ENCODE data around the gene OSGEPL1.
A peak's percentile ranks its signal among the peaks of the same experiment; 100 is the strongest.
"Not testable (repeated sequence)": the region's sequence is repeated elsewhere in the genome, so short reads cannot be mapped to it uniquely, and the experiment has no call there.

OSGEPL1 gene

GRCh38 chr2:189762229-189762550, 402 bp downstream of the OSGEPL1 start:
- TF ChIP-seq Cebpa-rat (IDR thresholded peaks at IDR 0.05): no peak
- no peaks in the 10 kb centered on the region for H3K9me3 ChIP-seq (replicated peaks in 1 of 11)
- peak overlapping the region; percentile 72 to 83 (median 77) for H3K4me3 ChIP-seq
- H3K4me2 ChIP-seq: peak overlapping the region; percentile 68 to 98 (median 82)
- no peaks in the 10 kb centered on the region for H4K20me1 ChIP-seq
- H3K9ac ChIP-seq: peak overlapping the region; percentile 78 to 90 (median 83)
- no peaks in the 10 kb centered on the region for H3K27me3 ChIP-seq
- H3K27ac ChIP-seq: peak overlapping the region; percentile 34 to 89 (median 83); a peak in 21 of 22 replicates
- H3K4me1 ChIP-seq: peaks cover 13 to 23% (median 18%) of the 10 kb centered on the region in 10 experiments; a peak in 18 of 20 replicates
- H3K36me3 ChIP-seq: peaks cover 10 to 25% (median 12%) of the 10 kb centered on the region in 11 experiments

- peaks cover 13 to 23% (median 18%) of the 10 kb centered on the region in 10 experiments; a peak in 18 of 20 replicates for H3K4me1 ChIP-seq
- H4K20me1 ChIP-seq; H3K9me3 ChIP-seq (replicated peaks in 1 of 11); H3K4me2 ChIP-seq; H3K27ac ChIP-seq; H3K4me3 ChIP-seq; H3K9ac ChIP-seq; H3K27me3 ChIP-seq: not testable (repeated sequence)
- H3K36me3 ChIP-seq: peaks cover 0 to 13% (median 2%) of the 10 kb centered on the region in 11 experiments; a peak in 6 of 22 replicates
Observed at GRCh38 chr2:189760154-189760553, 2.4 kb downstream of the OSGEPL1 start.

- Histone ChIP-seq H3K9me3 (replicated peaks in 1 of 11) (no peaks in the 10 kb centered on the region), H3K9ac (no peak overlapping the region), H3K4me2 (no peak overlapping the region), H3K27ac (no peak overlapping the region), H4K20me1 (no peaks in the 10 kb centered on the region), H3K36me3 (peaks cover 4 to 46% (median 22%) of the 10 kb centered on the region in 11 experiments; a peak in 18 of 22 replicates), H3K27me3 (no peaks in the 10 kb centered on the region), H3K4me3 (no peak overlapping the region), H3K4me1 (peaks cover 0 to 5% (median 5%) of the 10 kb centered on the region in 10 experiments; a peak in 10 of 20 replicates)
- TF ChIP-seq Cebpa-rat (IDR thresholded peaks at IDR 0.05): no peak
Observed at GRCh38 chr2:189756311-189756952, 6.2 kb downstream of the OSGEPL1 start.

DNA sequence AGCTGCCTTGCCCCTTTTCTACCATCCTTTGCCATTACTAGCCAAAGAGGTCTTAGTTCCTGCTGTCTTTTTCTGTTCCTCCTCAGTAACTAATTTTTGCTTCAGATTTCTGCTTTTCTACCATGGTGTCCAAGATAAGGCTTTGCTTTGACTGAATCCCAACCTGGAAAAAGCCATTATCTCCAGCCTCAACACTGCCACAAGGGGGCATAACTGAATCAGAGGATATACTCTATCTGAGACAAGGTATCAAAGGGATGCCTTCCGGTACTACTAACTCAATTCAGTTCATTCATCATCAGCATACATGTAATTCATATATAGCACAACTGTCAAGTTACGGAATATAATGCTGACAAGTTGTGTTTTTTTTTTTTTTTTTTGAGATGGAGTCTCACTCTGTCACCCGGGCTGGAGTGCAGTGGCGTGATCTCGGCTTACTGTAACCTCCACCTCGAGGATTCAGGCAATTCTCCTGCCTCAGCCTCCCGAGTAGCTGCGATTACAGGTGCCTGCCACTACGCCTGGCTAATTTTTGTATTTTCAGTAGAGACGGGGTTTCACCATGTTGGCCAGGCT, 11.4 kb downstream of the OSGEPL1 start:
- H3K36me3 ChIP-seq: peaks cover 19 to 75% (median 51%) of the 10 kb centered on the region in 11 experiments; a peak in 21 of 22 replicates
- no peak overlapping the region for H3K4me3 ChIP-seq
- H4K20me1 ChIP-seq: no peaks in the 10 kb centered on the region
- H3K9ac ChIP-seq: no peak overlapping the region
- no peaks in the 10 kb centered on the region for H3K9me3 ChIP-seq (replicated peaks in 1 of 11)
- no peak overlapping the region for H3K27ac ChIP-seq
- H3K4me1 ChIP-seq: 0 out of 20 replicates have a peak, but pooled peaks cover 0 to 5% (median 0%) of the 10 kb centered on the region in 10 experiments
- no peak overlapping the region for H3K4me2 ChIP-seq
- TF ChIP-seq Cebpa-rat (IDR thresholded peaks at IDR 0.05): no peak
- no peaks in the 10 kb centered on the region for H3K27me3 ChIP-seq

DNA sequence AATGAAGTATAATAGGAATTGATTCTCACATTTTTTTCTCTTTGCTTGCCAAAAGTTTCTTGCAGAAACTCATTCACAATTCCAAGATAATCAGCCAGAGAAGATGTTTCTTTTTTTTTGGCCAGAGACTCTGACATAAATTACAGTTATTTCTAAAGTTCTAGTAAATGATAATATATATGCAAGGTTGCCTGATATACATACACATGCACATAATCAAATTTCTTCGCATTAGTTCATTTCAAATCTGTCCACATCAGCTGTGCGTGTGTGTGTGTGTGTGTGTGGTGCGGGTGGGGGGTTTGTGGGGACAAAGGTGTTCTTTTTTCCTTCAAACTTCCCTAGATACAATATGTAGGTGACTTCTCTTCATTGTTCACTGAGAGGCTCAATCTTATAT, 33.2 kb downstream of the OSGEPL1 start:
- Histone ChIP-seq H3K4me1 (no peaks in the 10 kb centered on the region), H3K4me3 (no peak overlapping the region), H3K9me3 (replicated peaks in 1 of 11) (no peaks in the 10 kb centered on the region), H3K27ac (no peak overlapping the region), H3K27me3 (no peaks in the 10 kb centered on the region), H4K20me1 (no peaks in the 10 kb centered on the region), H3K9ac (no peak overlapping the region), H3K36me3 (no peaks in the 10 kb centered on the region), H3K4me2 (no peak overlapping the region)
- no peak for TF ChIP-seq Cebpa-rat (IDR thresholded peaks at IDR 0.05)

GRCh38 chr2:189726849-189727248, 35.7 kb downstream of the OSGEPL1 start:
- no peak for TF ChIP-seq Cebpa-rat (IDR thresholded peaks at IDR 0.05)
- no peaks in the 10 kb centered on the region for H4K20me1 ChIP-seq
- no peak overlapping the region for H3K27ac ChIP-seq
- no peak overlapping the region for H3K9ac ChIP-seq
- no peaks in the 10 kb centered on the region for H3K4me1 ChIP-seq
- H3K4me3 ChIP-seq: no peak overlapping the region
- H3K36me3 ChIP-seq: no peaks in the 10 kb centered on the region
- no peak overlapping the region for H3K4me2 ChIP-seq
- no peaks in the 10 kb centered on the region for H3K27me3 ChIP-seq
- H3K9me3 ChIP-seq (replicated peaks in 1 of 11): no peaks in the 10 kb centered on the region

DNA sequence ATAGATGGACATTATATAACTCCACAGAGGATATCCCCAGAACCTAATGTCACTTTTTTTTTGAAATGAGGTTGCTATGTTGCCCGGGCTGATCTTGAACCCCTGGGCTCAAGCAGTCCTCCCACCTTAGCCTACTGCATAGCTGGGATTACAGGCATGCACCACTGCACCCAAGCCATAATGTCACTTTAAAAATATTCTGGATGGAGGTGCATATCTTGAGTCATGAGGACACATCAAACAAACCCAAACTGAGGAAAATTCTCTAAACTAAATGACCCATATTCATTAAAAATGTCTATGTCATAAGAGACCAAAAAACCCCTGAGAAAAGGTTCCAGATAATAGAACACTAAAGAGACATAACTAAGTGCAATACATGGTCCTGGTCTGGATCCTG, 36.3 kb downstream of the OSGEPL1 start:
- Histone ChIP-seq H3K36me3 (no peaks in the 10 kb centered on the region), H4K20me1 (no peaks in the 10 kb centered on the region), H3K9me3 (replicated peaks in 1 of 11) (no peaks in the 10 kb centered on the region), H3K9ac (no peak overlapping the region), H3K27ac (no peak overlapping the region), H3K27me3 (no peaks in the 10 kb centered on the region), H3K4me2 (no peak overlapping the region), H3K4me3 (no peak overlapping the region), H3K4me1 (no peaks in the 10 kb centered on the region)
- TF ChIP-seq Cebpa-rat (IDR thresholded peaks at IDR 0.05): no peak

DNA sequence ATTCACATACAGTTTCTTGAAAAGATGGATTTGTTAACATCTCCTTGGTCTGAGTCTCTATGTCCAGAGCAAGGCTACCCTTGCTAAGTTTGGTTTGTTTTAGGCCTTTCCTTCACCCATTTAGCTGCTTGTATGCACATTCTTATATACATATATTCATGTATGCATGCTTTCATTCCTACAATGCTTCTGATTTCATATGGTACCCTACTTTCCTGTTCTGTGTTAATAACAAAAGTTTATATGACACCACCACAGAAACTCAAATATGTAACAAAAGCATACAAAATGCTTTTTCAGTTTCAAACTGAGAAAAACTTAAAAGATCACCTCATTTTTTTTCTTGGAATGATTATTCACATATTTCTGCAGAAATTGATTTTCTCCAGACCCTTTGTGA, 39.4 kb downstream of the OSGEPL1 start:
- Histone ChIP-seq H3K9me3 (replicated peaks in 1 of 11) (no peaks in the 10 kb centered on the region), H3K27me3 (no peaks in the 10 kb centered on the region), H3K9ac (no peak overlapping the region), H3K27ac (no peak overlapping the region), H3K36me3 (no peaks in the 10 kb centered on the region), H3K4me2 (no peak overlapping the region), H4K20me1 (no peaks in the 10 kb centered on the region), H3K4me1 (no peaks in the 10 kb centered on the region), H3K4me3 (no peak overlapping the region)
- TF ChIP-seq Cebpa-rat (IDR thresholded peaks at IDR 0.05): no peak

DNA sequence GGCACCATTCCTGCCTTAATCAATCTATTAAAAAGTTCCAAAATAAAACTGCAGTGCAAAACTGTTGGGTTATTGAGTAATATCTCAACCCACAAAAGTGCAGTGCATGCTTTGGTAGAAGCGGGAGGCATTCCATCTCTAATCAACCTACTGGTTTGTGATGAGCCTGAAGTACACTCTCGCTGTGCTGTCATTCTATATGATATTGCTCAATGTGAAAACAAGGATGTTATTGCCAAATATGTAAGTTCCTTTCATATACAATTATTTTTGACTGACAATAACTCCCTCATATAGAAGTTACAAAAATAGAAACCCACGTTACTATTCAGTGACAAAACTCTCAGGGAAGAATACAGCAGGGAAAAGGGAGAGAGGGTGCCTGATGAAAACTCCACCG, 43.0 kb downstream of the OSGEPL1 start:
- Histone ChIP-seq H3K4me2 (no peak overlapping the region; a peak in 1 of 22 replicates), H3K4me3 (no peak overlapping the region), H3K36me3 (no peaks in the 10 kb centered on the region), H3K27ac (no peak overlapping the region), H3K27me3 (no peaks in the 10 kb centered on the region), H3K4me1 (no peaks in the 10 kb centered on the region), H3K9me3 (replicated peaks in 1 of 11) (no peaks in the 10 kb centered on the region; a peak in 1 of 22 replicates), H3K9ac (no peak overlapping the region), H4K20me1 (no peaks in the 10 kb centered on the region)
- TF ChIP-seq Cebpa-rat (IDR thresholded peaks at IDR 0.05): no peak

GRCh38 chr2:189717593-189717992, 45.0 kb downstream of the OSGEPL1 start:
- H4K20me1 ChIP-seq; H3K4me2 ChIP-seq; H3K27ac ChIP-seq; H3K4me1 ChIP-seq; H3K9me3 ChIP-seq (replicated peaks in 1 of 11); H3K4me3 ChIP-seq; H3K9ac ChIP-seq; H3K27me3 ChIP-seq; H3K36me3 ChIP-seq: not testable (repeated sequence)
